GM15510 (cell line): ENCODE data around the gene S100A8.

ENCODE experiments used
- POLR2A ChIP-seq: IDR thresholded peaks from 3 replicates; pipeline ENCODE4 v1.6.1; 2011; ENCODE audit warnings: borderline replicate concordance; ENCODE audit not compliant: insufficient read length; ENCODE audit errors: extremely low read depth

The S100A8 gene

DNA sequence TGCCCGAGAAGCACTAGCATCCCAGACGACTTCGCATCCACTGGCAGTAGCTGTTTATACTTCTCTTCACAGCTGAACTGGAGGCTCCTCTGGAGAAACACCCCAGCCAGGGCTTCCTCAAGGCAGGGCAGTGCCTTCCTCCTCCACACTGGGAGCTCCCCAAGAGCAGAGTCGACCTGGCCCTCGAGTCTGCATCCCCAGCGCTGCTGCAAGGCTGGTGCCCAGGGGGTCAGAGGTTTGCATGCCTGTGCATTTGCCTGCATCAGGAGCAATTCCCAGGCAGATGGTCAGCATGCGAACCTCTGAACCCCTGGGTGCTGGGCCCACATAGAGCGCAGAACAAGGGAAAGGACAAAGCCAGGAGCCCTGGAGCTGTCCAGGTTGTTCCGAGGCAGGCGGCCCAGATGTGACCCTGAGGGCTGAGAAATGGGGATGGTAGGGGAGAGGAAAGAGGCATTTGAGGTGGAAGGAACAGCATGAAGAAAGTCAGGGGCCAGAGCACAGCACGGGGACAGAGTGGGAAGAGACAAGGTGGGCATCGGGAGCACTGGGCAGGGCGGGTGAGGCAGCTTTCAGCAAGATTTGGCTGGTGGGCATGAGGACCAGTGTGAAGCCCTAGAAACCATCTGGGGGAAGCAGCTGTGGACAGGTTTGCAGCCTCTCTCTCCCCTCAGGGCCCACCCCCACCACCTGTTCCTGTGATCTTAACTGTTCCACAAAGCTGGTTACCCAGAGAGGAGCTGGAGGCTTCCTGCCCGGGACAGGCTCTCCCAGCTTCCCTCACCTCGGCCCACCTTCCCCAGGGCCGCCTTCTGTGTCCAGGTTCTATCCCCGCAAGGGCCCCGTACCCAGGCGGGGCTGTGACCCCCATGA, 6.4 kb upstream of the S100A8 start:
- no peak for TF ChIP-seq POLR2A

GRCh38 chr1:153396461-153396860, 5.6 kb upstream of the S100A8 start:
- no peak for TF ChIP-seq POLR2A

- no peak for TF ChIP-seq POLR2A
These were observed 4.9 kb upstream of the S100A8 start for GRCh38 chr1:153395776-153396175.

- no peak for TF ChIP-seq POLR2A
These were observed 4.3 kb upstream of the S100A8 start for GRCh38 chr1:153395136-153395685.

GRCh38 chr1:153394391-153394790, 3.5 kb upstream of the S100A8 start:
- no peak for TF ChIP-seq POLR2A

DNA sequence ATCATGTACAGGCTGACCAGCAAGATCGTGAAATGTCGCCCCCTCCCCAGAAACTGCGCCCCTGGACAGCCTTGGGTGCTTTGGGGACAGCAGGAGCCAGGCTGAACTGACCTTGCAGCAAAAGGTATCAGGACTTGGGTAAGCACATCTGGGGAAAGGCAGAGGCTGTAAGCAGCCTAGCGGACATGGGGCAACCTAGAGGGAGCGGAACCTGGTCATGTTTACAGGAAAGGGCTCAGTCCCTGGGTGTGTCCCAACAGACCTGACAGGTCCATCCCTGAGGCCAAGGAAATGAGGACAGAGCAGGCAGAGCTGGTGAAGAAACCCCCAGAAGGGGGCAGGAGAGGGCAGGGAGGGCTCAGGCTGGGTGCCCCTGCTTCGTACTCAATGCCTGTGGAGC, 3.1 kb upstream of the S100A8 start:
- TF ChIP-seq POLR2A: no peak

DNA sequence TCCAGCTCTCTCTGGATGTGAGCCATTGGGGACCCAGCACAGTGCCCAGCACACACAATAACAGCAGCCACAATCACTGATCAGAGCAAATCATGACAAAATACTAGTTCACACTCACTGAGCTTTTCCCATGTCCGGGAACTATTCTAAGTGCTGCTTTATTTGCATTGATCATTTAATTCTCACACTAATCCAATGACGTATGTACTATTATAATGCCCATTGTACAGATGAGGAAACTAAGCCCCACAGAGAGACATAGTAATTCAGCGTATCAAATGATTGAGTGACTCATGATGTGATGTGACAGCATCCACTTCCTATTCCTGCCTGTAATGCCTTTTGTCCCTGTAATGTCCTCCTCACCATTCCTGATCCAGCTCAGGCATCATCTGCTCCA, 1.9 kb upstream of the S100A8 start:
- TF ChIP-seq POLR2A: no peak

DNA sequence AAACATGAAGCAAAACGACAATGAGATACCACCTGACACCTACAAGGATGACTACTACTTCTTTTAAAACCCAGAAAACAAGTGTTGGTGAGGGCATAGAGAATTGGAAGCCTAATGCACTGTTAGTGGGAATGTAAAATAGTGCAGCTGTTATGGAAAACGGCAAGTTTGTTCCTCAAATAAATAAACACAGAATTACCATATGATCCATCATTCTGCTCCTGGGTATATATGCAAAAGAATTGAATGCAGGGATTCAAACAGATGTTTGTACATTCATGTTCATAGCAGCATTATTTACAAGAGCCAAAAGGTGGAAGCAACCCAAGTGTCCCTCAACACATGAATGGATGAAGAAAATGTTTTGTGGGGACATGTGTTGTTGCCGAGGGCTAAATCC, 1.4 kb upstream of the S100A8 start:
- no peak for TF ChIP-seq POLR2A

- no peak for TF ChIP-seq POLR2A
These were observed 647 bp downstream of the S100A8 start for GRCh38 chr1:153389973-153390879.

DNA sequence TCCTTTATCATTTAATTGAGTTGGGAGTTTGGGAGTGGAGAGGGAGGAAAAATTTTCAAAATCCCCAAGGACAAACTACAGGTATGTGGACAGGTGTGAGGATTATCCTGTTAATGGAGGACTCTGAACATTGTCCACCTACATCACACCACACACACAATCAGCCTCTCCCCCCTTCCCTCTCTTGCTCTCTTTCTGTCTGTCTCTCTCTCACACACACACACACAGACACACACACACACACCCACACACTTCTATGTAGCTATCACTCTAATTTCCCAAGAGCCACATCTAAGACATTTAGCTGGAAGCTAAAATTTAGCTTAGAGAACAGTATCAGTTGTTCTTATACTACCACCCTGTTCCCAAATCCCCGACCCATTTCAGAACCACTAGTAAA, 1.5 kb downstream of the S100A8 start:
- TF ChIP-seq POLR2A: no peak

DNA sequence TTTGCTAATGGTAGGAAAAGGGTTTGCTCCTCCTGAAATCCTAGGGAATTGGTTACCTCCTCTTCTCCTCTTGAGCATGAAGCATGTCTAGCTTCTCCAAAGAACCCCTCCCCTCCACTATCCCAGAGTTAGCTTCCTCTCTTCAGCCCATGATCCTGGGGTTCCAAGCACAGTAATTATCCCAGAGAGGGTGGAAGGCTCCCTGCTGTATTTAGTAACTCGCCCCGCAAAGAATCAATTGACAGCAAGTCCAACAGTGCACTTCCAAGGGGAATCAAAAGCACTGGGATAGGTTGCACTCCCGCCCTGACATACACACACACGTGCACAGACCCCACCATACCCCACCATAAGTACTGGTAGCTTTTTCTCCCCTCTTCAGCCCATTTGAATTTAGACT, 3.1 kb downstream of the S100A8 start:
- no peak for TF ChIP-seq POLR2A

GRCh38 chr1:153387001-153387400, 3.9 kb downstream of the S100A8 start:
- TF ChIP-seq POLR2A: no peak

DNA sequence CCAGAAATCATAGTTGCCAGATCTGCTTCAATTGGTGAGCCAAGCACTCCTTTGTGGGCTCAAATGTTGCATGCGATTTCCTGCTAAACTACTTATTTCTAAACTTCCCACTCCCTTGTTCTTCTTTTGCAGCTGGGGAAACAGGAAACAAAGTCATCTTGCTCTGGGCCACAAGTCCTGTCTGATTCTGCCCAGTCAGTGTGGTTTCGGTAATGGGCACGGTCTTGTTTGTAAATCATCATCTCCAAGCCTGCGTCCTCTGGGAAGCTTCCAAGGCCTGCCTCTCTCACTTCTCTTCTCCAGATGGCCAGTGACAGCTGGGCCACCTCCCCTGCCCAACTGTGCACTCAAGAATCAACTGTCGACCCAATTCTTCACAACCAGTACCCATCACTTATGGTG, 4.4 kb downstream of the S100A8 start:
- no peak for TF ChIP-seq POLR2A

DNA sequence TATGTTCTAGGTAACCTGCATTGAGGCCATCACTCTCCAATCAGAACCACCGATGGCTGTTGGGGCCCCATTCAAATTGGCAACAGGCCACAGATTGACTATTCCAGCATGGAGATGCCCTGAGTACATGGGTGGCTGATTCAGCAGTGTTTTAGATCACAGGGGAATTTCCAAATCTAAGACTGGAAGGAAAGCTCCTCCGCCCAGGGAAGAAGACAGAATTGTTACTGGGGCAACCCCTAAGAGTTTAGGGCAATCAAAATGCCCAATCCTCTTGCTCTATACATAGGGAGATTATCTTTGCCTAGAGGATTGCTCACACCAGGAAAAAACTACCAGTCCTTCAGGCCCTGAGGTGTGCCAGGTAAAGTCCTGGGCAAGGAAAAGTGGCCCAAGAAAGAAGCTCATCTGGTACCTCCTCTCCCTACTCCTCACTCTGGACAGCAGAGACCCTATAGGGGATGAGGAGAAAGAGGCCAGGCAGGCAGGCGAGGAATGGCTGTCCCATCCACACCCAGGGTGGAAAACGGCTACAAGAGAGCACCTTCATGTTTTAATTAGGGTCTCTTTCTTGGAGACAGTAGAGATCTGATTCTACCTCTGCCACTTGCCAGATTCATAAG, 5.8 kb downstream of the S100A8 start:
- TF ChIP-seq POLR2A: no peak

DNA sequence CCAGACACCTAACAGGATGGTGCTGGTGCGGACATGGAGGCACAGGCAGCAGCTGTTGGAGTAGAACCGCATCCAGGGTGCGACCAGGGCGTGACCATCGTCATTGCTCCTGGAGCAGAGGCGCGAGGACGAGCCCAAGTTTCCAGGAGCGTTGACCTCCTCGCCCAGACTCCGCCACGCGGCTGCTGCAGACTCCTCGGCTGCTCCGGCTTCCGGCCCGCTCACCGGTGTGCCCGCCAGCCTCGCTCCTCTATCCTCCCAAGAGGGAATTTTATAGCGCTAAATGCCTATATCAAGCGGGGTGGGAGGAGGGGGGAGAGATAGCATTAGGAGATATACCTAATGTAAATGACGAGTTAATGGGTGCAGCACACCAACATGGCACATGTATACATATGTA, 10.2 kb downstream of the S100A8 start:
- TF ChIP-seq POLR2A: no peak
